Esophagus muscularis mucosa (tissue), 4 donors: ENCODE measurements around the gene SIGLEC9. TPM values are rescaled to one million over a fixed set of nuclear protein-coding genes. Genes with fewer than 3 reads are reported as not detected.
A peak's percentile ranks its signal among the peaks of the same experiment; 100 is the strongest.
"Not testable (repeated sequence)": the region's sequence is repeated elsewhere in the genome, so short reads cannot be mapped to it uniquely, and the experiment has no call there.

Experiments
- DNase-seq: peaks from one replicate; pipeline ENCODE4 v3.0.0-alpha.2; 2017; ENCODE audit errors: extremely low spot score
- H3K27ac ChIP-seq, 4 donors: fragments of 200-600 bp; sonication (generic); replicated peaks in 1 of 4; 1 replicate in 3 of 4; 2 replicates in 1 of 4; pipeline ENCODE4 v1.5.1; 2016 to 2019; ENCODE audit warnings: mild to moderate bottlenecking in 1 of 4
- H3K27me3 ChIP-seq, 4 donors: fragments of 200-600 bp; sonication (generic); one replicate each; pipeline versions ENCODE4 v1.5.1 to v1.6.0; 2016 to 2019
- H3K36me3 ChIP-seq, 4 donors: fragments of 200-600 bp; sonication (generic); one replicate each; pipeline ENCODE4 v1.5.1; 2016 to 2019
- H3K4me1 ChIP-seq, 4 donors: fragments of 200-600 bp; sonication (generic); one replicate each; pipeline ENCODE4 v1.5.1; 2016 to 2019
- H3K4me3 ChIP-seq, 4 donors: fragments of 200-600 bp; sonication (generic); 1 replicate in 2 of 4; 2 replicates in 2 of 4; pipeline ENCODE4 v1.5.1; 2016 to 2019; ENCODE audit warnings: mild to moderate bottlenecking in 4 of 4, moderate library complexity in 1 of 4
- H3K9me3 ChIP-seq, 4 donors: fragments of 200-600 bp; sonication (generic); 1 replicate in 3 of 4; 2 replicates in 1 of 4; pipeline ENCODE4 v1.5.1; 2016 to 2019
- EP300 ChIP-seq: sonication (generic); formaldehyde crosslinking; IDR thresholded peaks from one replicate; pipeline ENCODE4 v1.6.1; 2017; ENCODE audit warnings: antibody characterized with exemption
- POLR2A ChIP-seq: fragments of 450-650 bp; IDR thresholded peaks from one replicate; pipeline ENCODE4 v1.6.1; 2017; ENCODE audit warnings: antibody characterized with exemption, moderate library complexity, mild to moderate bottlenecking, low read depth
- POLR2AphosphoS5 ChIP-seq, 2 donors: sonication (generic); formaldehyde crosslinking; IDR thresholded peaks; one replicate each; pipeline ENCODE4 v1.6.1; 2017; ENCODE audit warnings: antibody characterized with exemption in 2 of 2
- WGBS: methylation state at CpG from one replicate; pipeline ENCODE4 v1.1.5; 2018; 5-methylcytosine and 5-hydroxymethylcytosine counted together
- intact Hi-C: fragments of 100-400 bp; cut with DNase I; formaldehyde crosslinking; loops from one replicate; pipeline ENCODE4 v1.15.1; 2023
- total RNA-seq, 4 donors: library from RNA; depleted of rRNA; stranded (reverse); fragments of >200 nt; gene quantifications; one replicate each; pipeline versions ENCODE4 v1.1.0 to v1.2.1, GENCODE V29; 2016
- TF ChIP-seq, protein P1 (sequence below), 3 experiments: fragments of 200-600 bp in 2 of 3; fragments of 450-650 bp in 1 of 3; sonication (generic) in 2 of 3; IDR thresholded peaks; one replicate each; pipeline ENCODE4 v1.5.1; 2017 to 2019; ENCODE audit warnings: antibody characterized with exemption in 3 of 3, mild to moderate bottlenecking in 2 of 3, moderate library complexity in 1 of 3

The SIGLEC9 gene
- total RNA-seq, 4 donors from 2014 or later = 2.0 to 9.4 (median 3.5) TPM

DNA sequence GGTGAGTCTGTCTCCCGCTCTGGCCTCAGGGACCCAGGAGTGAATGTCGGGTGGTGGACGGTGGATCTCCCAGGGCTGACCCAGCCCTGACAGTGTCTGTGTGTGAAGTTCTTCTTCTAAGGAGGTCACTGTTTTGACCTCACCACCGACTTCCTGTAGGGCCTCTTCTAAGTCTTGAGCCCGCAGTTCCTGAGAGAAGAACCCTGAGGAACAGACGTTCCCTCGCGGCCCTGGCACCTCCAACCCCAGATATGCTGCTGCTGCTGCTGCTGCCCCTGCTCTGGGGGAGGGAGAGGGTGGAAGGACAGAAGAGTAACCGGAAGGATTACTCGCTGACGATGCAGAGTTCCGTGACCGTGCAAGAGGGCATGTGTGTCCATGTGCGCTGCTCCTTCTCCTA lies 17.4 kb downstream of the SIGLEC9 start, which contains the start of gene SIGLEC7:
TSS of gene SIGLEC7 (plus strand) at position 183 of the 400 bp plus-strand sequence. CDS start at position 252, 69 bp downstream.
- Histone ChIP-seq H3K27me3 (peaks cover 0 to 66% (median 3%) of the 10 kb centered on the region in 4 donors), H3K36me3 (no peaks in the 10 kb centered on the region), H3K9me3 (no peaks in the 10 kb centered on the region), H3K27ac (peak within 1 kb of the TSS in 3 of 4 donors; percentile 22 to 48 (median 31)), H3K4me1 (no peaks in the 10 kb centered on the region), H3K4me3 (no peak within 1 kb of the TSS)
- TF ChIP-seq POLR2AphosphoS5 (IDR thresholded peaks at IDR 0.05) (no peak), POLR2A (no peak), EP300 (no peak)
- TF ChIP-seq, protein P1, sequence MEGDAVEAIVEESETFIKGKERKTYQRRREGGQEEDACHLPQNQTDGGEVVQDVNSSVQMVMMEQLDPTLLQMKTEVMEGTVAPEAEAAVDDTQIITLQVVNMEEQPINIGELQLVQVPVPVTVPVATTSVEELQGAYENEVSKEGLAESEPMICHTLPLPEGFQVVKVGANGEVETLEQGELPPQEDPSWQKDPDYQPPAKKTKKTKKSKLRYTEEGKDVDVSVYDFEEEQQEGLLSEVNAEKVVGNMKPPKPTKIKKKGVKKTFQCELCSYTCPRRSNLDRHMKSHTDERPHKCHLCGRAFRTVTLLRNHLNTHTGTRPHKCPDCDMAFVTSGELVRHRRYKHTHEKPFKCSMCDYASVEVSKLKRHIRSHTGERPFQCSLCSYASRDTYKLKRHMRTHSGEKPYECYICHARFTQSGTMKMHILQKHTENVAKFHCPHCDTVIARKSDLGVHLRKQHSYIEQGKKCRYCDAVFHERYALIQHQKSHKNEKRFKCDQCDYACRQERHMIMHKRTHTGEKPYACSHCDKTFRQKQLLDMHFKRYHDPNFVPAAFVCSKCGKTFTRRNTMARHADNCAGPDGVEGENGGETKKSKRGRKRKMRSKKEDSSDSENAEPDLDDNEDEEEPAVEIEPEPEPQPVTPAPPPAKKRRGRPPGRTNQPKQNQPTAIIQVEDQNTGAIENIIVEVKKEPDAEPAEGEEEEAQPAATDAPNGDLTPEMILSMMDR (IDR thresholded peaks at IDR 0.05) = no peak
- intact Hi-C loops = no loop called here
- no peak for DNase-seq
- WGBS = 40% methylated on average over 13 of the region's 14 CpGs

DNA sequence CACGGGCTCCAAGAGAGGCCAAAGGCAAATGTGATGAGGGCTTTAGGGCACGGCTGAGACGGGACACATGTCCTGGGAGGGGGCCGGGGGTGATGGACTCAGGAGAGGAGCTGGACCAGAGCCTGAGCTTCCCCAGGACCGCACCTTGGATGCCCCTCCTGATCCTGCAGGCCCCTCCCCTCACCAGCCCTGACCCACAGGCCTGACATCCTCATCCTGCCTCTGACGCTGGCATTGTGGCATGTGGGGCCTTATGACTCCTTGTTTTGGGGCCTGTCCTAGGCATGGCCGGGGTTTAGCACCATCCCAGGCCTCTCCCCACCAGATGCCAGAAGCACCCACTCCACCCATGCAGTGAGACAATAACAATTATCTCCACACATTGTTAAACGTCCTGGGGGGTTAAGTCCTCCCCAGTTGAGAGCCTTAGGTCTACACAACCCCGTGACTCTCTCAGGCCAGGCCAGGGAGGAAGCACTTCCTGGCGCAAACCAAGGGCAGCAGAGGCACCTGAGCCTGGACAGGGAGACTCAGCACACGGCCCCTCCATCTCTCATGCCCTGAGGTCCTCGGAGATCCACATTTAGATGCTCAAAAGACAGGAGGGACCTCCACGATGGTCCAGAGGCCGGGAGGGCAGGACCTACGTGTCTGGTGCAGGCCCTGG lies 18.2 kb downstream of the SIGLEC9 start:
- peak overlapping the region in 1 of 4 donors; percentile 18 for H3K27ac ChIP-seq
- H3K4me3 ChIP-seq, H3K9me3 ChIP-seq, intact Hi-C loops, DNase-seq, H3K36me3 ChIP-seq, H3K4me1 ChIP-seq: not testable (repeated sequence)
- WGBS = 68% methylated on average over 9 of the region's 15 CpGs
- peaks cover 0 to 58% (median 2%) of the 10 kb centered on the region in 4 donors for H3K27me3 ChIP-seq

DNA sequence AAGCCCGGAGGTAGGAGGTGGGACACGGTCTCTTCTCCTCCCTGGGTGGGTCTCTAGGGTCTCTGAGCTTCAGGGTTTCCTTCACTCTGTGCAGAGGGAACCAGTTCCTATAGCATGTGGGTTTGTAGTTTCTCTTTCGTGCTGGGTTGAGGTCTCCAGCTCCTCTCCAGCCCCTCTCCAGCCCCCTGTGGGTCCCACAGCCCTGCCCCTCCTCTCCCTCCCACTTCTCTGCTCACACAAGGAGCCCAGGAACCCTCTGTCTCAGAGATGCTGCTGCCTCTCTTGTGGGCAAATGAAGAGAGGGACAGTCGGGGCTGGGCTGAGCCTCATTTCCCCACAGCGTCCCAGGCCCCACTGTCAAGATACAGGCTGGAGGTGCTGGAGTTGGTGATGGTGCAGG lies 18.8 kb downstream of the SIGLEC9 start:
- no peak overlapping the region for H3K4me3 ChIP-seq
- no peak overlapping the region for H3K27ac ChIP-seq
- H3K9me3 ChIP-seq = no peaks in the 10 kb centered on the region
- WGBS = 77% methylated on average over 3 of the region's 5 CpGs
- DNase-seq = no peak
- no peaks in the 10 kb centered on the region for H3K4me1 ChIP-seq
- no peak for TF ChIP-seq EP300
- TF ChIP-seq POLR2AphosphoS5 (IDR thresholded peaks at IDR 0.05) = no peak
- TF ChIP-seq, protein P1 (IDR thresholded peaks at IDR 0.05) = no peak
- TF ChIP-seq POLR2A = no peak
- no peaks in the 10 kb centered on the region for H3K36me3 ChIP-seq
- H3K27me3 ChIP-seq = peaks cover 0 to 52% (median 0%) of the 10 kb centered on the region in 4 donors
- intact Hi-C loops = no loop called here

DNA sequence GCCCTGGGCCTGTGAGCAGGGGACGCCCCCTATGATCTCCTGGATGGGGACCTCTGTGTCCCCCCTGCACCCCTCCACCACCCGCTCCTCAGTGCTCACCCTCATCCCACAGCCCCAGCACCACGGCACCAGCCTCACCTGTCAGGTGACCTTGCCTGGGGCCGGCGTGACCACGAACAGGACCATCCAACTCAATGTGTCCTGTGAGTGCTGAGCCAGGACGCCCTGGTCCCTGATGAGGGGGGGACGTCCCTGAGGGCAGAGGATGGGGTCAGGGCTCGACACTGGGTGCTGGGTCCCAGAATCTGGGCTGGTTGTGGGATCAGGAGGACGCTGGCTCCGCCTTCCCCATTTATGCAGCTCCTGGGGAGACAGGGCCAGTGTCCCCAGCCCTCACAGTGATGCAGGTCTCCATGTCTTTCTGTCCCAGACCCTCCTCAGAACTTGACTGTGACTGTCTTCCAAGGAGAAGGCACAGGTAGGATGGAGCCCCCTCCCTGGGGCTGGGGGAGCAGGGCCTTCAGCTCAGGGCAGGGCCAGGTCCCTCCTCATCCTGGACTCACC lies 19.9 kb downstream of the SIGLEC9 start:
- H3K4me3 ChIP-seq = no peak overlapping the region

DNA sequence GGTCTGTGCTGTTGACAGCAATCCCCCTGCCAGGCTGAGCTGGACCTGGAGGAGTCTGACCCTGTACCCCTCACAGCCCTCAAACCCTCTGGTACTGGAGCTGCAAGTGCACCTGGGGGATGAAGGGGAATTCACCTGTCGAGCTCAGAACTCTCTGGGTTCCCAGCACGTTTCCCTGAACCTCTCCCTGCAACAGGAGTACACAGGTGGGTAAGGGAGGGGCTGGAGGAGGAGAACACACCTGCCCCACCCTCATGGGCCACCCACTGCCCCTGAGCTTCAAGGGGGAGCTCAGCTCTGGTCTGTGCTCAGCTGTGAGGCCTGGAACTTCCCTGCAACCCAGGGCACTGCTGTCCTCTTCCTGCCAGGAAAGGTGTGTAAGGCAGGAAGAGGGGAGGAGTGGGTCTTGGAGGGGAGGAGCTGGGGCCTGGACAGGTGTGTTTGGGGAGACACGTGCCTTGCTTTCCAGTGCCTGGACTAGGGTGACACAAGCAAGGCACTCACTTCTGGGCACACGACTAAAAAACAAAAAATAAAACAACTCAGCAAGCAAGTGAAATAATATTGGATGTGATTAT lies 21.3 kb downstream of the SIGLEC9 start:
- DNase-seq = no peak
- Histone ChIP-seq H3K36me3 (no peaks in the 10 kb centered on the region), H3K27ac (no peak overlapping the region), H3K9me3 (peaks cover 0 to 6% (median 0%) of the 10 kb centered on the region in 4 donors), H3K4me1 (no peaks in the 10 kb centered on the region), H3K4me3 (no peak overlapping the region), H3K27me3 (peaks cover 0 to 35% (median 0%) of the 10 kb centered on the region in 4 donors)
- intact Hi-C loops = no loop called here
- TF ChIP-seq POLR2A (no peak), EP300 (no peak), POLR2AphosphoS5 (IDR thresholded peaks at IDR 0.05) (no peak)
- TF ChIP-seq, protein P1 (IDR thresholded peaks at IDR 0.05) = no peak
- WGBS = 67% methylated on average over 4 of the region's 4 CpGs

More for the DNA sequence above, 19.9 kb downstream of the SIGLEC9 start:
- DNase-seq = no peak
- Histone ChIP-seq H3K9me3 (peaks cover 0 to 5% (median 0%) of the 10 kb centered on the region in 4 donors), H3K27ac (no peak overlapping the region), H3K36me3 (no peaks in the 10 kb centered on the region), H3K27me3 (peaks cover 0 to 41% (median 0%) of the 10 kb centered on the region in 4 donors), H3K4me1 (no peaks in the 10 kb centered on the region)
- intact Hi-C loops = no loop called here
- no peak for TF ChIP-seq EP300
- no peak for TF ChIP-seq POLR2AphosphoS5 (IDR thresholded peaks at IDR 0.05)
- TF ChIP-seq, protein P1 (IDR thresholded peaks at IDR 0.05) = no peak
- TF ChIP-seq POLR2A = no peak
- 89% methylated on average over 10 of the region's 11 CpGs for WGBS
